ENCODE data around the gene FHIT.

FHIT gene

GRCh38 chr3:59927056-59927455 lies 1324.2 kb downstream of the FHIT start:
- no peaks in the 10 kb centered on the region for H3K36me3 ChIP-seq (replicated peaks)
- no peak for TF ChIP-seq CTCF (IDR thresholded peaks at IDR 0.05; ENCODE audit: low read depth, low read length, missing control alignments)
- H3K27ac ChIP-seq: no peak overlapping the region
- H3K27me3 ChIP-seq (replicated peaks): no peaks in the 10 kb centered on the region
- no peak overlapping the region for H3K4me3 ChIP-seq (ENCODE audit: low read depth, low read length)
- in situ Hi-C loops (cut with HindIII; ENCODE audit: low pct_ligation_motif_present, low sequenced_read_pairs): no loop called here
- no peak for DNase-seq

- no peak overlapping the region for H3K27ac ChIP-seq
- no peak for TF ChIP-seq CTCF (IDR thresholded peaks at IDR 0.05; ENCODE audit: low read depth, low read length, missing control alignments)
- H3K36me3 ChIP-seq (replicated peaks): no peaks in the 10 kb centered on the region
- DNase-seq: no peak
- H3K27me3 ChIP-seq (replicated peaks): no peaks in the 10 kb centered on the region
- in situ Hi-C loops (cut with HindIII; ENCODE audit: low pct_ligation_motif_present, low sequenced_read_pairs): no loop called here
- H3K4me3 ChIP-seq (ENCODE audit: low read depth, low read length): no peak overlapping the region
These were observed 1325.3 kb downstream of the FHIT start for GRCh38 chr3:59925946-59926345.

- Histone ChIP-seq H3K27ac (no peak overlapping the region), H3K27me3 (replicated peaks) (no peaks in the 10 kb centered on the region), H3K4me3 (ENCODE audit: low read depth, low read length) (no peak overlapping the region), H3K36me3 (replicated peaks) (no peaks in the 10 kb centered on the region)
- in situ Hi-C loops (cut with HindIII; ENCODE audit: low pct_ligation_motif_present, low sequenced_read_pairs): no loop called here
- TF ChIP-seq CTCF (IDR thresholded peaks at IDR 0.05; ENCODE audit: low read depth, low read length, missing control alignments): no peak
- no peak for DNase-seq
These were observed 1329.1 kb downstream of the FHIT start for GRCh38 chr3:59922192-59922591.

DNA sequence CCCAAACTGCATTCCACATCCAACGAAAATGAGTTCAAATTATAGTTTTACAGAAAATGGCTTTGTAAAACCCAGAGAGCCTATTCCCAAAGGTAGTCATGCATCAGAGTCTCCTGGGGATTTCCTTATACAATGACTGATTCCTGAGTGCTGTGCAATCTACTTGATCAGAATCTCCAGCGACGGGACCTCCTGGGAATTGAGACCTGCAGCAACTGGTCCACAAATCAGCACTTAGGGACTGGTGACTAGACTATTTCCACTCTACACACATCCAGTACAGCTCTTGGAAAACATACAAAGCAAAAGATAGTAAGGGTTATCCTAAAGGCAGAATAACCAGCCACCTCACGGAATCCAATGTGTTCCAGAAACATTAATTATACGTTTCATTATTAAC lies 1330.4 kb downstream of the FHIT start:
- no peaks in the 10 kb centered on the region for H3K27me3 ChIP-seq (replicated peaks)
- no peak overlapping the region for H3K4me3 ChIP-seq (ENCODE audit: low read depth, low read length)
- H3K36me3 ChIP-seq (replicated peaks): no peaks in the 10 kb centered on the region
- in situ Hi-C loops (cut with HindIII; ENCODE audit: low pct_ligation_motif_present, low sequenced_read_pairs): no loop called here
- no peak overlapping the region for H3K27ac ChIP-seq
- DNase-seq: no peak
- TF ChIP-seq CTCF (IDR thresholded peaks at IDR 0.05; ENCODE audit: low read depth, low read length, missing control alignments): no peak

GRCh38 chr3:59919586-59919985 lies 1331.7 kb downstream of the FHIT start:
- Histone ChIP-seq H3K27me3 (replicated peaks) (no peaks in the 10 kb centered on the region), H3K4me3 (ENCODE audit: low read depth, low read length) (no peak overlapping the region), H3K36me3 (replicated peaks) (no peaks in the 10 kb centered on the region), H3K27ac (no peak overlapping the region)
- in situ Hi-C loops (cut with HindIII; ENCODE audit: low pct_ligation_motif_present, low sequenced_read_pairs): no loop called here
- no peak for DNase-seq
- no peak for TF ChIP-seq CTCF (IDR thresholded peaks at IDR 0.05; ENCODE audit: low read depth, low read length, missing control alignments)

DNA sequence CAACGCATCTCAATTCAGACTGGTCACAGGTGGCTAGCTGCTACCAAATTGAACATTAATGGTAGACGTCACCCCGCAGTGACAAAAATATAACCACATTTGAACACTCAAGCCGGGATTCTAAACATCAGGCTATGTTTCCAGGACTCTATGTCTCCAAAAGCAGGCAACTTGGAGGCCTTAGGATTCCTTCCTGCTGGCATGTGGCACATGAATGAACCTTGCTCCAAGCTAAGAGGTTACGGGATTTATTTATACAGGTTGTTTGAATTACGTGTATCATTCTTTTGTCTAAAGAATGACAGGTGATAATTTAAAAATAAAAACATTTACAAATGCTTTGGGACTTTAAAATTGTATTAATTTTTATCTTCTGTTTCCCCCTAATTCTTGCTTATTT lies 1337.0 kb downstream of the FHIT start:
- H3K27me3 ChIP-seq (replicated peaks): no peaks in the 10 kb centered on the region
- in situ Hi-C loops (cut with HindIII; ENCODE audit: low pct_ligation_motif_present, low sequenced_read_pairs): no loop called here
- H3K27ac ChIP-seq: no peak overlapping the region
- no peak for TF ChIP-seq CTCF (IDR thresholded peaks at IDR 0.05; ENCODE audit: low read depth, low read length, missing control alignments)
- no peak overlapping the region for H3K4me3 ChIP-seq (ENCODE audit: low read depth, low read length)
- H3K36me3 ChIP-seq (replicated peaks): no peaks in the 10 kb centered on the region
- no peak for DNase-seq
